Measurements from ENCODE around the gene GPX3.

- TF ChIP-seq EZH2 (IDR thresholded peaks at IDR 0.05; ENCODE audit: low read depth, unreplicated experiment) (no peak), CTCF (conservative IDR thresholded peaks at IDR 0.05; ENCODE audit: low read depth in 2 of 2) (no peak), JUNB (IDR thresholded peaks at IDR 0.05; ENCODE audit: unreplicated experiment) (no peak), POLR2AphosphoS5 (IDR thresholded peaks at IDR 0.05; ENCODE audit: low read depth) (no peak), NANOG (IDR thresholded peaks at IDR 0.05; ENCODE audit: borderline replicate concordance) (no peak), EZH2phosphoT487 (IDR thresholded peaks at IDR 0.05; ENCODE audit: unreplicated experiment) (no peak), STAT1 (IDR thresholded peaks at IDR 0.05; ENCODE audit: unreplicated experiment) (no peak), ZNF462 (CRISPR knock-in tag; IDR thresholded peaks at IDR 0.05) (no peak), ZNF114 (CRISPR knock-in tag; IDR thresholded peaks at IDR 0.05) (no peak), ZNF331 (CRISPR knock-in tag; IDR thresholded peaks at IDR 0.05; ENCODE audit: low read depth) (no peak)
- TF ChIP-seq, protein P1, sequence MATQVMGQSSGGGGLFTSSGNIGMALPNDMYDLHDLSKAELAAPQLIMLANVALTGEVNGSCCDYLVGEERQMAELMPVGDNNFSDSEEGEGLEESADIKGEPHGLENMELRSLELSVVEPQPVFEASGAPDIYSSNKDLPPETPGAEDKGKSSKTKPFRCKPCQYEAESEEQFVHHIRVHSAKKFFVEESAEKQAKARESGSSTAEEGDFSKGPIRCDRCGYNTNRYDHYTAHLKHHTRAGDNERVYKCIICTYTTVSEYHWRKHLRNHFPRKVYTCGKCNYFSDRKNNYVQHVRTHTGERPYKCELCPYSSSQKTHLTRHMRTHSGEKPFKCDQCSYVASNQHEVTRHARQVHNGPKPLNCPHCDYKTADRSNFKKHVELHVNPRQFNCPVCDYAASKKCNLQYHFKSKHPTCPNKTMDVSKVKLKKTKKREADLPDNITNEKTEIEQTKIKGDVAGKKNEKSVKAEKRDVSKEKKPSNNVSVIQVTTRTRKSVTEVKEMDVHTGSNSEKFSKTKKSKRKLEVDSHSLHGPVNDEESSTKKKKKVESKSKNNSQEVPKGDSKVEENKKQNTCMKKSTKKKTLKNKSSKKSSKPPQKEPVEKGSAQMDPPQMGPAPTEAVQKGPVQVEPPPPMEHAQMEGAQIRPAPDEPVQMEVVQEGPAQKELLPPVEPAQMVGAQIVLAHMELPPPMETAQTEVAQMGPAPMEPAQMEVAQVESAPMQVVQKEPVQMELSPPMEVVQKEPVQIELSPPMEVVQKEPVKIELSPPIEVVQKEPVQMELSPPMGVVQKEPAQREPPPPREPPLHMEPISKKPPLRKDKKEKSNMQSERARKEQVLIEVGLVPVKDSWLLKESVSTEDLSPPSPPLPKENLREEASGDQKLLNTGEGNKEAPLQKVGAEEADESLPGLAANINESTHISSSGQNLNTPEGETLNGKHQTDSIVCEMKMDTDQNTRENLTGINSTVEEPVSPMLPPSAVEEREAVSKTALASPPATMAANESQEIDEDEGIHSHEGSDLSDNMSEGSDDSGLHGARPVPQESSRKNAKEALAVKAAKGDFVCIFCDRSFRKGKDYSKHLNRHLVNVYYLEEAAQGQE (IDR thresholded peaks at IDR 0.05; ENCODE audit: unreplicated experiment) = no peak
These were observed 12.8 kb upstream of the GPX3 start for GRCh38 chr5:151007430-151008209.
